BLaER1 treated with 17β-estradiol and CSF1 and Interleukin-3, amounts not matched to agents 10 nM and 100 nM (cell line): Measurements from ENCODE around the gene AGBL3.

Source experiments
- H3K27ac ChIP-seq, 11 experiments: shearing (Covaris generic); formaldehyde crosslinking; 2 replicates each; pipeline ENCODE4 v1.8.1; 2022
- H3K27me3 ChIP-seq, 11 experiments: shearing (Covaris generic); formaldehyde crosslinking; 2 replicates each; pipeline ENCODE4 v1.8.1; 2022
- H3K36me3 ChIP-seq, 11 experiments: shearing (Covaris generic); formaldehyde crosslinking; 2 replicates each; pipeline ENCODE4 v1.8.1; 2022
- H3K4me1 ChIP-seq, 10 experiments: shearing (Covaris generic); formaldehyde crosslinking; 2 replicates each; pipeline ENCODE4 v1.8.1; 2022
- H3K4me2 ChIP-seq, 11 experiments: shearing (Covaris generic); formaldehyde crosslinking; 2 replicates each; pipeline ENCODE4 v1.8.1; 2022
- H3K4me3 ChIP-seq, 10 experiments: shearing (Covaris generic); formaldehyde crosslinking; 2 replicates each; pipeline ENCODE4 v1.8.1; 2022
- H3K9ac ChIP-seq, 11 experiments: shearing (Covaris generic); formaldehyde crosslinking; 2 replicates each; pipeline ENCODE4 v1.8.1; 2022
- H3K9me3 ChIP-seq, 11 experiments: shearing (Covaris generic); formaldehyde crosslinking; replicated peaks in 1 of 11; 2 replicates each; pipeline ENCODE4 v1.8.1; 2022
- H4K20me1 ChIP-seq, 11 experiments: shearing (Covaris generic); formaldehyde crosslinking; 2 replicates each; pipeline ENCODE4 v1.8.1; 2022
- Cebpa-rat ChIP-seq, 11 experiments: shearing (Covaris generic); IDR thresholded peaks; 2 replicates each; pipeline ENCODE4 v1.8.1; 2022

The AGBL3 gene

DNA sequence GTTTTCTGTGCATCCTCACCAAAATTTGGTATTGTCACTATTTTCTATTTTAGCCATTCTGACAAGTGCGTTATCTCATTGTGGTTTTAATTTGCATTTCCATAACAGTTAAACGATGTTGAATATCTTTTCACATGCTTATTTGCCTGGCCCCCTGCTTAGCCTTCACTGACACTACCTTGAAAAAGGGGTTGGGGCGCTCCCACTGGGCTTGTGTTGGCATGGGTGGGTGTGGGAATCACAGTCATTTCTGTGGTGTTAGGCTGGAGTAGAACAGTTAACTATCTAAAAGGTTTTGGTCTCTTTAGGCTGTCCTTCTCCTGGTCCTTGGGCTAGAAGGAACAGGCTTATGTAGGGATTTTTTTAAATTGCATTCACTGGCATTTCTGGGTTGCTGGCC, 89.4 kb downstream of the AGBL3 start:
- Histone ChIP-seq H3K9ac (no peak overlapping the region), H3K9me3 (peaks cover 0 to 11% (median 5%) of the 10 kb centered on the region in 11 experiments; a peak in 6 of 22 replicates), H3K4me3 (no peak overlapping the region)

DNA sequence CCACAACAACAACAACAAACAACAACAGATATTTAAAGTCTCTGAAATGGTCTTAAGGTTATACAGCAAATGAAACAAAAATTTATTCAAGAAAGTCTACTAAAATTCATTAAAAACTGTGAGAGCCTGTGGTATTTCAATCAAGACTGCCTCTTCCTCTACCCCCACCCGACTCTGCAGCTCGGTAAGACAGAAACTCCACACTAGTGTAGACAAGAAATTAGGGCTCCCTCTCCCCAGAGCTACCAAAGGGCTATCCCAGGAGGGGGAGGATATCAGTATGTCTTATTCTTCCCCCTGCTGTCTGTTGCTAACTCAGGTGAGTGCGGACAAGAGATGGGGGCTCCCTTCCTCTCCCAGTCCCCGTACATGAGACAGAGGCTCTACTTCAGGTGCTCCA, 90.6 kb downstream of the AGBL3 start:
- Histone ChIP-seq H3K9ac (no peak overlapping the region), H3K9me3 (peaks cover 0 to 11% (median 5%) of the 10 kb centered on the region in 11 experiments; a peak in 6 of 22 replicates), H3K27ac (no peak overlapping the region), H3K4me2 (no peak overlapping the region), H3K4me1 (no peaks in the 10 kb centered on the region), H4K20me1 (no peaks in the 10 kb centered on the region), H3K36me3 (no peaks in the 10 kb centered on the region), H3K4me3 (no peak overlapping the region), H3K27me3 (no peaks in the 10 kb centered on the region)
- TF ChIP-seq Cebpa-rat (IDR thresholded peaks at IDR 0.05): no peak

More for the DNA sequence above, 89.4 kb downstream of the AGBL3 start:
- H3K36me3 ChIP-seq: no peaks in the 10 kb centered on the region
- H3K27ac ChIP-seq: no peak overlapping the region
- TF ChIP-seq Cebpa-rat (IDR thresholded peaks at IDR 0.05): no peak
- H3K4me2 ChIP-seq: no peak overlapping the region
- no peaks in the 10 kb centered on the region for H3K27me3 ChIP-seq
- H4K20me1 ChIP-seq: no peaks in the 10 kb centered on the region
- no peaks in the 10 kb centered on the region for H3K4me1 ChIP-seq

DNA sequence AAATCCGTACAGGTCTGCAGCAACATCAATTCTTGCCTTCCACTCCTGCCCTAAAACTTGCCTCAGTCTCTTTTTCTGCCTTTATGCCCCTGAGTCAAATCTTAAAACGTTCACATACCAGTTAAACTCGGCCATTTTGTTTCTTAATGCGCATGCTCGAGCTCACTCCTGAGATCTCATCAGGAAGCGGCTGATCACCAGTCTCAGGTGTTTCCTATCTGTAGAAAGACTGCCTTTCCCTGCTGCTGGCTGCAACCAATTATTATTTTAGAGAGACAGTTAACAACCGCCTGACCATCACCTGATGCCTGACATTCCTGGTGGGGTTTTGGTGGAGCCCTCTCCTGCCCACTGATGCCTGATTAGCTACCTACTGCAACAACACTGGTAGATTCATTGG, 91.3 kb downstream of the AGBL3 start:
- H3K4me3 ChIP-seq: no peak overlapping the region
- H3K27ac ChIP-seq: no peak overlapping the region
- H3K4me1 ChIP-seq: no peaks in the 10 kb centered on the region
- H3K36me3 ChIP-seq: no peaks in the 10 kb centered on the region
- H4K20me1 ChIP-seq: no peaks in the 10 kb centered on the region
- no peaks in the 10 kb centered on the region for H3K27me3 ChIP-seq
- TF ChIP-seq Cebpa-rat (IDR thresholded peaks at IDR 0.05): no peak
- peaks cover 0 to 11% (median 5%) of the 10 kb centered on the region in 11 experiments; a peak in 6 of 22 replicates for H3K9me3 ChIP-seq
- H3K4me2 ChIP-seq: no peak overlapping the region
- H3K9ac ChIP-seq: no peak overlapping the region

DNA sequence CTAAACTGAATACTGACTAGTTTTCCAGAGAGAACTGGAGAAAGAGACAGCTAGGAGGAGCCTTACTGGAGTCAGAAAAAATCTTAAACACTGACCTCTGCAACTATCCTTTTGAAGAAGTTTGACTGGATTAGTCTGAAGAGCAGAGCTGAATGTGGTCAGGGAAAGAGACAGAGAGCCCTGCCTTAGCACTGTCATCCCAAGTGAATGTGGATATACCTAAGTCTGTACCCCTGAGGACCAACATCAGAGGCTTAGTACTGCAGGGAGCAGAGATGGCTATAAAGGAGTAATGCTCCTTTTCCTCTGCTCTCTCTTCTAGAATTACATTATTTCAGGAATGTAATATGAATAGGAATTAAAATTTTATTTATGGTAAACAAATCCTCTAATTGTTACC, 91.7 kb downstream of the AGBL3 start:
- Histone ChIP-seq H3K9me3 (peaks cover 0 to 9% (median 2%) of the 10 kb centered on the region in 11 experiments; a peak in 5 of 22 replicates), H3K4me3 (no peak overlapping the region), H3K4me1 (no peaks in the 10 kb centered on the region), H3K9ac (no peak overlapping the region), H3K27me3 (no peaks in the 10 kb centered on the region), H3K27ac (no peak overlapping the region), H3K36me3 (no peaks in the 10 kb centered on the region), H3K4me2 (no peak overlapping the region), H4K20me1 (no peaks in the 10 kb centered on the region)
- TF ChIP-seq Cebpa-rat (IDR thresholded peaks at IDR 0.05): no peak

DNA sequence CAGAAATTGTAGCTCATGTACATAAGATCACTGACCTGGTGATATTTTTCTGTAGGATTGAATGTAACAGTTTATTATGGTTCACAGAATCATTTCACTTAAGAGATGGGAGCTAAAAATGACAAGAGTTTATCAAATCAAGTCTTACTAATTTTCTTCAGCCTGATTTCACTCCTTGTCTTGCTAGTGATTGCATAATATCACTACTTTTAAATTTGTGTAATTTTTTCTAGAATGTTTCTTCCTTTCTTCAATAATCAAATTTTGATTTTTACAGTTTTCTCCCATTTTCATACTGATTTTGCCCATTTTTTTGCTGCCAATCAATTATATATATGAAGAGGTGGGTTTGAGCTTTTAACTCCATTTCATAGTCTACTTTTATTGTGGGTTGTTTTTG, 92.8 kb downstream of the AGBL3 start:
- no peak overlapping the region for H3K4me3 ChIP-seq
- no peak overlapping the region for H3K9ac ChIP-seq
- no peaks in the 10 kb centered on the region for H3K9me3 ChIP-seq
- no peaks in the 10 kb centered on the region for H4K20me1 ChIP-seq
- no peaks in the 10 kb centered on the region for H3K36me3 ChIP-seq
- no peak for TF ChIP-seq Cebpa-rat (IDR thresholded peaks at IDR 0.05)
- H3K4me2 ChIP-seq: no peak overlapping the region
- H3K27ac ChIP-seq: no peak overlapping the region
- no peaks in the 10 kb centered on the region for H3K4me1 ChIP-seq
- no peaks in the 10 kb centered on the region for H3K27me3 ChIP-seq

DNA sequence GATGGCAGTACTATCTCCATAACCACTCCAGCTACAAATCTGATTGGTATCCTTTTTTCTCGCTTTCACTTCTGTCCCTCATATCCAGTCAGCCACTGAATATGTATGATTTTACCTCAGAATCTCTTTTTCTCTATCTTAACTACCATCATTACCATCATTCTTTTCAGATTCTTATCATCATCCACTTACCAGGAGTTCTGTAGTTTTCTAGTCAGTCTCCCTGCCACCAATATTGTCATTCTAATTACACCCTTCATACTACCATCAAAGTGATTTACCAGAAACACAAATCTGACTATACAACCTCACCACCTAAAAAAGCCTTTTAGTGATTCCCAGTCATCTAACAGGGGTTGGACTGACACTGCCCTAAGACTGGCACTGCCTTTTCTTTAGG, 96.7 kb downstream of the AGBL3 start:
- Histone ChIP-seq H3K27ac (no peak overlapping the region), H3K36me3 (no peaks in the 10 kb centered on the region), H3K9ac (no peak overlapping the region), H3K4me2 (no peak overlapping the region), H3K27me3 (no peaks in the 10 kb centered on the region), H3K4me3 (no peak overlapping the region), H3K9me3 (peaks cover 0 to 2% (median 0%) of the 10 kb centered on the region in 11 experiments; a peak in 2 of 22 replicates), H3K4me1 (no peaks in the 10 kb centered on the region), H4K20me1 (no peaks in the 10 kb centered on the region)
- no peak for TF ChIP-seq Cebpa-rat (IDR thresholded peaks at IDR 0.05)

DNA sequence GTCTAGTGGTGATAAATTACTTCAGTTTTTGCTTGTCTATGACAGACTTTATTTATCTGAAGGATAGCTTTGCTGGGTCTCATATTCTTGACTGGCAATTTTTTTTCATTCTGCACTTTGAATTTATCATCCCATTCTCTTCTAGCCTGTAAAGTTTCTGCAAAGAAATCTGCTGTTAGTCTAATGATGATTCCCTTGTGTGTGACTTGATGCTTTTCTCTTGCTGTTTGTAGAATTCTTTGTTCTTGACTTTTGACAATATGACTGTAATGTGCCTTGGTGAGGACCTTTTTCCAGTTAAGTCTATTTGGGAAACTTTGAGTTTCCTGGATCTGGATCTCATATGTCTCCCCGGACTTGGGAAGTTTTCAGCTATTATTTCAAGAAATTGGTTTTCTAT, 102.3 kb downstream of the AGBL3 start:
- no peaks in the 10 kb centered on the region for H4K20me1 ChIP-seq
- peaks cover 0 to 13% (median 6%) of the 10 kb centered on the region in 11 experiments; a peak in 6 of 22 replicates for H3K36me3 ChIP-seq
- no peak for TF ChIP-seq Cebpa-rat (IDR thresholded peaks at IDR 0.05)
- no peak overlapping the region for H3K4me2 ChIP-seq
- H3K4me3 ChIP-seq: no peak overlapping the region
- H3K27me3 ChIP-seq: no peaks in the 10 kb centered on the region
- no peaks in the 10 kb centered on the region for H3K4me1 ChIP-seq
- H3K9ac ChIP-seq: no peak overlapping the region
- H3K27ac ChIP-seq: no peak overlapping the region
- peaks cover 16 to 28% (median 22%) of the 10 kb centered on the region in 11 experiments; a peak in 21 of 22 replicates for H3K9me3 ChIP-seq

DNA sequence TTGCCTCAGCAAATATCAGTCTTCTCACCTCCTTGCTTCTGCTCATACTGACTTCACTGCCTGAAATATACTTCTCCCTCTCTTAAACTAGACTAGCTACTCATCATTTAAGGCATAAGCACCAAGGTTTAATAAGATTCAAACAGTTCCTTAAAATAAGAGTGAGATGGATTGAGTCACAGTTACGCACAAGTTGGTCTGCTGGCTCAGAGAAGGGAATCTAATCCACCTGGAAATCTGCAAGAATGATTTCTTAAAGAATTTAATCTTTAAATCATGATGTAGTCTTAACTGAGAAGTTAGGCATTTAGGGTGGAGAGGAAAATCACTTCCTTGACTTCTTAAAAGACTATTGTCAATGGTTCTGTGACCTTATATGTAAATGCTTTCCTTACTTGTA, 105.4 kb downstream of the AGBL3 start:
- H3K4me3 ChIP-seq: no peak overlapping the region
- H3K27ac ChIP-seq: no peak overlapping the region
- H3K27me3 ChIP-seq: no peaks in the 10 kb centered on the region
- no peak overlapping the region for H3K9ac ChIP-seq
- 0 out of 20 replicates have a peak, but pooled peaks cover 0 to 5% (median 0%) of the 10 kb centered on the region in 10 experiments for H3K4me1 ChIP-seq
- peaks cover 0 to 13% (median 6%) of the 10 kb centered on the region in 11 experiments; a peak in 6 of 22 replicates for H3K36me3 ChIP-seq
- TF ChIP-seq Cebpa-rat (IDR thresholded peaks at IDR 0.05): no peak
- peaks cover 16 to 28% (median 22%) of the 10 kb centered on the region in 11 experiments; a peak in 21 of 22 replicates for H3K9me3 ChIP-seq
- no peaks in the 10 kb centered on the region for H4K20me1 ChIP-seq
- H3K4me2 ChIP-seq: no peak overlapping the region

DNA sequence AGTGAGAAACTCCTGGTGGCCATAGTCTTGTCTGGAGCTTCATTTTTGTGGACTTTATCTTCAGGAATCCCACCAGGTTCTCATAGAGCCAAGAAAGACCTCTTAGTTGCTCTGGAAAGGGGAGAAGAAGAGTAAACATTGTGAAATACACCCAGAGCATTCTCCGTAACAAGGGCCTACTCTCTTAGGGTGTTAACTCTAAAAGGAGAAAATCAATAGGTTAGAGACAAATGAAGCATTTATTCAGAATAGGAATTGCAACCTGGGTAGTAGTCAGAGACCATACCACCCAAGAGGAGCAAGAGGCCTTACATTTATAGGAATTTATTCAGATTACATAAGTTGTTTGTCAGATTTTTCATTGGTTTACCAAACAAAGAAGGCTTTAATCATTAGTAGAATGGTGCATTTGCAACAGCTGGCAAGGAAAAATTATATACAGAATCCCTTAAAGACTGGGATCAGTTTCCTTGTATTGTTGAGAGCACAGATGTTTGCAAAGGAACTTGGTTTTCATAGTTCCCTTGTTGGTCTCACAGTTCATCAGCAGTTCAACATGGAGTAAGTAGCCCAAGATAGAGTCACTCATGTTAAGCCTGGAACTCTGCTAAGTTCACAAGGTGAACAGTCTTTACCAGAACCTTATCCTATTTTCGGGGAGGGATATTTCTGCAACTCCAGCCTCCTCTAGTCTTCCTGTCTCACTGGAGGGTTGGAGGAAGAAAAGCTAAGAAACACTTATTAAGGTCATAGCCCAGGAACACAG, 108.3 kb downstream of the AGBL3 start:
- Histone ChIP-seq H3K27ac (no peak overlapping the region), H3K9me3 (peaks cover 2 to 13% (median 8%) of the 10 kb centered on the region in 11 experiments; a peak in 15 of 22 replicates), H3K9ac (no peak overlapping the region), H3K4me3 (no peak overlapping the region), H3K4me1 (0 out of 20 replicates have a peak, but pooled peaks cover 0 to 5% (median 0%) of the 10 kb centered on the region in 10 experiments), H4K20me1 (no peaks in the 10 kb centered on the region), H3K36me3 (peaks cover 0 to 9% (median 3%) of the 10 kb centered on the region in 11 experiments; a peak in 6 of 22 replicates), H3K4me2 (no peak overlapping the region), H3K27me3 (no peaks in the 10 kb centered on the region)
- TF ChIP-seq Cebpa-rat (IDR thresholded peaks at IDR 0.05): no peak
